BLaER1 (cell line): ENCODE measurements around the gene CFAP74.

ENCODE experiments used
- H3K27ac ChIP-seq: shearing (Covaris generic); formaldehyde crosslinking; 2 replicates; pipeline ENCODE4 v1.8.1; 2022
- H3K27me3 ChIP-seq: shearing (Covaris generic); formaldehyde crosslinking; 2 replicates; pipeline ENCODE4 v1.8.1; 2022
- H3K36me3 ChIP-seq: shearing (Covaris generic); formaldehyde crosslinking; 2 replicates; pipeline ENCODE4 v1.8.1; 2022
- H3K4me1 ChIP-seq: shearing (Covaris generic); formaldehyde crosslinking; 2 replicates; pipeline ENCODE4 v1.8.1; 2022
- H3K4me2 ChIP-seq: shearing (Covaris generic); formaldehyde crosslinking; 2 replicates; pipeline ENCODE4 v1.8.1; 2022
- H3K4me3 ChIP-seq: shearing (Covaris generic); formaldehyde crosslinking; 2 replicates; pipeline ENCODE4 v1.8.1; 2022
- H3K9ac ChIP-seq: shearing (Covaris generic); formaldehyde crosslinking; 2 replicates; pipeline ENCODE4 v1.8.1; 2022
- H3K9me3 ChIP-seq: shearing (Covaris generic); formaldehyde crosslinking; 2 replicates; pipeline ENCODE4 v1.8.1; 2022
- H4K20me1 ChIP-seq: shearing (Covaris generic); formaldehyde crosslinking; 2 replicates; pipeline ENCODE4 v1.8.1; 2022
- Cebpa-rat ChIP-seq: shearing (Covaris generic); IDR thresholded peaks from 2 replicates; pipeline ENCODE4 v1.8.1; 2022

CFAP74 gene

GRCh38 chr1:1965546-1965945 lies 38.0 kb downstream of the CFAP74 start:
- Histone ChIP-seq H3K36me3 (no peaks in the 10 kb centered on the region), H3K9me3 (no peaks in the 10 kb centered on the region), H3K4me3 (no peak overlapping the region), H3K4me1 (peaks cover 45% of the 10 kb centered on the region), H3K4me2 (peak overlapping the region; percentile 30; the same call in 1 of the 2 replicates), H3K9ac (no peak overlapping the region), H4K20me1 (no peaks in the 10 kb centered on the region), H3K27ac (no peak overlapping the region), H3K27me3 (peaks cover 15% of the 10 kb centered on the region; the same call in 1 of the 2 replicates)
- TF ChIP-seq Cebpa-rat, result no peak

GRCh38 chr1:1964811-1965210 lies 38.8 kb downstream of the CFAP74 start:
- H3K4me1 ChIP-seq, result peaks cover 52% of the 10 kb centered on the region
- H3K27me3 ChIP-seq, result peaks cover 15% of the 10 kb centered on the region; the same call in 1 of the 2 replicates
- no peak overlapping the region for H3K9ac ChIP-seq
- no peak for TF ChIP-seq Cebpa-rat
- no peak overlapping the region for H3K4me3 ChIP-seq
- no peak overlapping the region for H3K27ac ChIP-seq
- no peaks in the 10 kb centered on the region for H3K36me3 ChIP-seq
- H3K9me3 ChIP-seq, result no peaks in the 10 kb centered on the region
- peak overlapping the region; percentile 36; the same call in 1 of the 2 replicates for H3K4me2 ChIP-seq
- no peaks in the 10 kb centered on the region for H4K20me1 ChIP-seq

- TF ChIP-seq Cebpa-rat, result no peak
- H3K9me3 ChIP-seq, result no peaks in the 10 kb centered on the region
- H3K27me3 ChIP-seq, result peaks cover 15% of the 10 kb centered on the region; the same call in 1 of the 2 replicates
- H3K27ac ChIP-seq, result no peak overlapping the region
- H3K4me3 ChIP-seq, result no peak overlapping the region
- H3K9ac ChIP-seq, result no peak overlapping the region
- H3K36me3 ChIP-seq, result no peaks in the 10 kb centered on the region
- H3K4me2 ChIP-seq, result no peak overlapping the region
- H4K20me1 ChIP-seq, result no peaks in the 10 kb centered on the region
- peaks cover 58% of the 10 kb centered on the region for H3K4me1 ChIP-seq
These were observed 40.0 kb downstream of the CFAP74 start for GRCh38 chr1:1963570-1963969.

- Histone ChIP-seq H3K9ac (no peak overlapping the region), H3K36me3 (no peaks in the 10 kb centered on the region), H3K4me1 (peaks cover 64% of the 10 kb centered on the region), H3K27ac (no peak overlapping the region), H3K27me3 (peaks cover 15% of the 10 kb centered on the region; the same call in 1 of the 2 replicates), H4K20me1 (no peaks in the 10 kb centered on the region), H3K4me3 (no peak overlapping the region), H3K4me2 (no peak overlapping the region), H3K9me3 (no peaks in the 10 kb centered on the region)
- no peak for TF ChIP-seq Cebpa-rat
These were observed 40.8 kb downstream of the CFAP74 start for GRCh38 chr1:1962752-1963151.

GRCh38 chr1:1960480-1961196 lies 42.9 kb downstream of the CFAP74 start:
- Histone ChIP-seq H3K36me3 (no peaks in the 10 kb centered on the region), H3K4me3 (no peak overlapping the region), H3K4me1 (peaks cover 65% of the 10 kb centered on the region), H3K27me3 (peaks cover 8% of the 10 kb centered on the region; the same call in 1 of the 2 replicates), H3K4me2 (peak overlapping the region; percentile 82), H3K9ac (peak overlapping the region; percentile 10; the same call in 1 of the 2 replicates), H3K27ac (peak overlapping the region; percentile 45; the same call in 1 of the 2 replicates), H4K20me1 (no peaks in the 10 kb centered on the region), H3K9me3 (no peaks in the 10 kb centered on the region)
- TF ChIP-seq Cebpa-rat, result no peak

- Histone ChIP-seq H3K36me3 (no peaks in the 10 kb centered on the region), H3K27me3 (0 out of 2 replicates have a peak, but pooled peaks cover under 1% of the 10 kb centered on the region), H4K20me1 (no peaks in the 10 kb centered on the region), H3K9ac (peak overlapping the region; percentile 10; the same call in 1 of the 2 replicates), H3K4me2 (peak overlapping the region; percentile 82), H3K4me3 (no peak overlapping the region), H3K4me1 (peaks cover 61% of the 10 kb centered on the region), H3K9me3 (no peaks in the 10 kb centered on the region), H3K27ac (peak overlapping the region; percentile 45; the same call in 1 of the 2 replicates)
- no peak for TF ChIP-seq Cebpa-rat
These were observed 43.6 kb downstream of the CFAP74 start for GRCh38 chr1:1959840-1960479.

GRCh38 chr1:1959459-1959839 lies 44.1 kb downstream of the CFAP74 start:
- Histone ChIP-seq H3K27me3 (no peaks in the 10 kb centered on the region), H3K4me2 (peak overlapping the region; percentile 82), H4K20me1 (no peaks in the 10 kb centered on the region), H3K4me1 (peaks cover 63% of the 10 kb centered on the region), H3K9ac (no peak overlapping the region), H3K4me3 (no peak overlapping the region), H3K9me3 (no peaks in the 10 kb centered on the region), H3K27ac (no peak overlapping the region), H3K36me3 (no peaks in the 10 kb centered on the region)
- no peak for TF ChIP-seq Cebpa-rat

- no peak overlapping the region for H3K4me3 ChIP-seq
- no peaks in the 10 kb centered on the region for H4K20me1 ChIP-seq
- peak overlapping the region; percentile 24 for H3K4me2 ChIP-seq
- no peaks in the 10 kb centered on the region for H3K36me3 ChIP-seq
- H3K27ac ChIP-seq, result no peak overlapping the region
- no peaks in the 10 kb centered on the region for H3K27me3 ChIP-seq
- no peak for TF ChIP-seq Cebpa-rat
- H3K4me1 ChIP-seq, result peaks cover 63% of the 10 kb centered on the region
- H3K9me3 ChIP-seq, result no peaks in the 10 kb centered on the region
- H3K9ac ChIP-seq, result no peak overlapping the region
These were observed 45.5 kb downstream of the CFAP74 start for GRCh38 chr1:1958071-1958541.

GRCh38 chr1:1957533-1957961 lies 46.0 kb downstream of the CFAP74 start:
- Histone ChIP-seq H3K4me2 (peak overlapping the region; percentile 24; the same call in 1 of the 2 replicates), H3K9me3 (no peaks in the 10 kb centered on the region), H3K9ac (no peak overlapping the region), H3K27me3 (no peaks in the 10 kb centered on the region), H4K20me1 (no peaks in the 10 kb centered on the region), H3K36me3 (no peaks in the 10 kb centered on the region), H3K27ac (no peak overlapping the region), H3K4me3 (no peak overlapping the region), H3K4me1 (peaks cover 61% of the 10 kb centered on the region)
- no peak for TF ChIP-seq Cebpa-rat
